ENCODE data around the gene LARGE1.

GRCh38 chr22:33601062-33601461, 319.2 kb downstream of the LARGE1 start:
- no peak for TF ChIP-seq CTCF (IDR thresholded peaks at IDR 0.05)
- TF ChIP-seq ZFX (IDR thresholded peaks at IDR 0.05; ENCODE audit: borderline replicate concordance): no peak
